ENCODE measurements around the gene EPS8. TPM values are rescaled to one million over a fixed set of nuclear protein-coding genes. Genes with fewer than 3 reads are reported as not detected.
"Not testable (repeated sequence)": the region's sequence is repeated elsewhere in the genome, so short reads cannot be mapped to it uniquely, and the experiment has no call there.

The EPS8 gene
- total RNA-seq, 1 experiment from 2014 or later: 14.3 TPM

DNA sequence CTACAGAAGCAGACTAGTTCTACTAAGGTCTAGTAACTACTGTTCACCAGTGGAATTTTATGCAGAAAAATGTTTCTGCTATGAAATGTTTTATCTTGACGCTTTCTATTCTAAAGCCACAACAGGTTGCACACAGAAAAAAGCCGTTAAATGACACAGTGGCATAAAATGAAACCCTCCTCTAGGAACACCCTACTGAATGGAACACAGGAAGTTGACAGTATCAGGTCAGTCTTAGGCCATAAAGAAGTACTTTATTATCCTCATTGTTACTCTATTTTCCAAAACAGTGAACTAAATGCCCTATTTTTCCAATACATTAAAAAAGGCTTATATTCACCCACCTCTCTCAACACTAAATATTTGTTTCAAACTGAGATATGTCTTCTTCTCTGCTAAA lies 21.9 kb downstream of the EPS8 start:
- DNase-seq (ENCODE audit: extremely low read depth, low read depth): no peak

DNA sequence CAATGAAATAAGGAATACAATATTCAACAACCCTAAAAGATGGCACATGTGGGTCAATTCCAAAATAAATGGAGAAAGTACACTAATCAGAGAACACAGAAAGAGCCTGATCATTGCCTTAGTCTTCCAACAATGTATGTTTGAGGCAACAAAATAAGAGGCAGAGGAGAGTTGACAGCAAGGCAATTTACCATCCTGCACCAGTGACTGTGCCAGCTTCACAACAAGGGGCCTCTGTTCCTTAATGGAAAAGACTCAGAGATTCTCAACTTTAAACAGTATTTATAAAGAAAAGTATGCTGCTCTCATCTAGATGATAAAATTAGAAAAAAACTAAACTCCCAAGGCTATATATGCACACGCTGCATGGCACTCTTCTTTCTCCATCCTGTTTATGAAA lies 25.9 kb downstream of the EPS8 start:
- no peak for DNase-seq (ENCODE audit: extremely low read depth, low read depth)

DNA sequence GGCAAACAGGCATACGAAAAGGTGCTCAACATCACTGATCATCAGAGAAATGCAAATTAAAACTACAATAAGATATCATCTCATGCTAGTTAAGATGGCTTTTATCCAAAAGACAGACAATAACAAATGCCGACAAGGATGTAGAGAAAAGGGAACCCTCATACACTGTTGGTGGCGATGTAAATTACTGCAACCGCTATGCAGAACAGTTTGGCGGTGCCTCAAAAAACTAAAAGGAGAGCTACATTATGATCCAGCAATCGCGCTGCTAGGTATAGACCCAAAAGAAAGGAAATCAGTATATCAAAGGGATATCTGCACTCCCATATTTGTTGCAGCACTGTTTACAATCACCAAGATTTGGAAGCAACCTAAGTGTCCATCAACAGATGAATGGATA lies 27.0 kb downstream of the EPS8 start:
- DNase-seq (ENCODE audit: extremely low read depth, low read depth): not testable (repeated sequence)

DNA sequence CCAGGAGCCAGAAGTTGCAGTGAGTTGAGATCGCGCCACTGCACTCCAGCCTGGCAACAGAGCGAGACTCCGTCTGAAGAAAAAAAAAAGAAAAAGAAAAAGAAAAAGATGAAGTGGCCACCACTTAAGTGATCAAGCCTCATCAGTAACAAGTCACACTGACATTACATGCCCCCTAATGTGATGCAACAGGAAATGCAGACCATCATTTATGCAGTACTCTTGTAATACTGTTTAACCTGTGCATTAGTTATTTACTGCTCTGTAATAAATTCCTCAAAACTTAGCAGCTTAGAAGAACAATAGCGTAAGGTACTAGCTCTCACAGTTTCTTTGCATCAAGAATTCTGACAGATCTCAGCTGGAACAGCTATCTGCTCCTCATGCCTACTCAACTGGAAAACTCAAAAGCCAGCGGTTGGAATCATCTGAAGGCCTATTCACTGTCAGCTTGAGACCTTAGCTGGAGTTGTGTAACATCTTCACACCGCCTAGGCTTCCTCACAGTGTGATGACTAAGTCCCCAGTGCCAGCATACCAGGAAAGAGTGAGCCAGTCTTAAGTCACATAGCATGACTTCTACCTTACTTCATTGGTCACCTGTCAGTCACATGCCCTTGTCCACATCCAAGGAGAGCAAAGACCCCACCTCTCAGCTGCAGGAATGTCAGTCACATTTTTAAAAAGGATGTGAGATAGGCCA lies 31.5 kb downstream of the EPS8 start:
- DNase-seq (ENCODE audit: extremely low read depth, low read depth): peak; percentile 22

DNA sequence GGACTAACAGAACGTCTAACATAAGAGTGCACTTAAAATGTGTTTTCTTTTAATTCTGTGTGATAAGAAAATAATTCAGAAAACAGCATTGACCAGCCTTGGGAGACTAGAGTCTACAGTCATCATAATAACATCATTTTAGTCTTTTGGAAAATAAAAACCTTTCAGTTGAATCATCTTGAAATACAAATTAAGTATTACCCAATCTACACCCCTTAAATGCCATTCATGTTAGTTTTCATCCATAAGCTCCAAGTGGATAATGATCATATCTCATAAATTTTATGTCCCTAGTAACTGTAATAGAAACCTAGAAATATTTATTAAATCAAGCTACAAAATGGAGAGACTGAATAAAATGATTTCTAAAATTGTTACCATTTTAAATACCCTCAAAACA lies 32.4 kb downstream of the EPS8 start:
- no peak for DNase-seq (ENCODE audit: extremely low read depth, low read depth)

DNA sequence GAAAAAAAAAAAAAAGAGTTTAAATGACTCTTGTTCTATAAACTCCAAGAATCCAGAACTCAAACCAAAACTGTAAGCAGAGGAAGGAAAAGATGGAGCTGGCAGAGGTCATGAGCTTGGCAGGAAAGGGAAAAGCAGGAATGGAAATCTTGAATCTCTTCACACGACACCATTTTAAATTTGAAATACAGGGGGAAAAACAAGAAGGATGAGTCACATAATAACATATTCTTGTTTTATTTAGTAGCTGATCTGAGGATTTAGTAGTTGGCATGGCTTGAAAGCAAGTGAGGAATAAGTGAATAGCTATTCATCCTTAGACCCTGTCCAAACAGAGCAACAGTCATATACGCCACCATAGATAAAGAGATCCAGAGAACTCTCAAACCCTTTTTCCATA lies 35.0 kb downstream of the EPS8 start:
- no peak for DNase-seq (ENCODE audit: extremely low read depth, low read depth)

DNA sequence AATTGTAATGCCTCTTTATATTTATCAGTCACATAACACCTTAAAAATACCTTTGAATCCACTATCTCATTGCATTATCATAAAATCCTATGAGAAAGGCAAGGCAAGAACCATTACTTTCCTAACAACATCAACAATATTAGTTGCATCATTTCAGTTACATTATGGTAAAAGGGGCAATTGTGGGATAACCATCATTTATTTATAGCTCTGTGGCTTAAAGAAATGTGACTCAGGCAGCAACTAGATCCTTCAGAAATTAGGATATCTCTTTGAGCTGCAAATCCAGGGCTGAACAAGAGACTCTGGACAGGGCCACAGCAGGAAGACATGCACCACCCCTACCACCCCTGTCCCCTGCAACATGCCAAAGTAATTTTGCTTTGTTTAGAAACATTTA lies 36.4 kb downstream of the EPS8 start:
- DNase-seq (ENCODE audit: extremely low read depth, low read depth): no peak

DNA sequence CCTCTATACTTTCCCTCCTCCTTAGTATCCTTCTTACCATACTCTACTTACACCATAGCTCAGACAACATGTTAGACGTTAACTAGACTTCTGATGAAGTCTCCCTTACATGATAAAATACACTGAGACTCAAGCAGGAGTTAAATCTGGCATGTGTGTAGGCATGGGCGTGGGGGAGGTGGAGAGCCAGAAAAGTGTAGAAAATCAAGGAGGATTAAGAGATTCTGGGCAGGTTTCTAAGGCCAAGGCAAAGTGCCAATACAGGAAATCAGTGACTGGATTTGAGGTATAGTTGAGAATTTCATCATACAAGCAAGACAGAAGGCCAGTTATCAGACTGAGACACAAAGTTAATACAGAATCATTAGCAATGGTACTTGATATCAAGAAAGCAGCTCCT lies 37.4 kb downstream of the EPS8 start:
- no peak for DNase-seq (ENCODE audit: extremely low read depth, low read depth)

DNA sequence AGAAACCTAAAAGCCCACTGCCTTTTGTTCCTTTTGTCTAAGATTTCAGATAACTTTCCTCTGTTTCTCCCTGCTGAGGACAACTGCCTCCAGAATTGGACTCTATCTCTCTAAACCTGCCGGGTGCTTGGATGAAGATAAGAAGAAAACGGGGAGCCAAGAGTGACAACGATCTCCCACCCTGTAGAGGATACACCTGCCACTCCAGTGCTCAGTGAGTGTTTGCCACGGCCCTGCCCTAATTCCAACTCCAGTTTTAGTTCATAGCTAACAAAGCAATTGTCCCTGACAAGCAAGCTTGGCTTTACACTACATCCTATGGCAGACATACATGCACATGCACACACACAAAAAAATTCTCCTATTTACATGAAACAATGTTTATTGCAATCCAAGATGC lies 39.3 kb downstream of the EPS8 start:
- no peak for DNase-seq (ENCODE audit: extremely low read depth, low read depth)

DNA sequence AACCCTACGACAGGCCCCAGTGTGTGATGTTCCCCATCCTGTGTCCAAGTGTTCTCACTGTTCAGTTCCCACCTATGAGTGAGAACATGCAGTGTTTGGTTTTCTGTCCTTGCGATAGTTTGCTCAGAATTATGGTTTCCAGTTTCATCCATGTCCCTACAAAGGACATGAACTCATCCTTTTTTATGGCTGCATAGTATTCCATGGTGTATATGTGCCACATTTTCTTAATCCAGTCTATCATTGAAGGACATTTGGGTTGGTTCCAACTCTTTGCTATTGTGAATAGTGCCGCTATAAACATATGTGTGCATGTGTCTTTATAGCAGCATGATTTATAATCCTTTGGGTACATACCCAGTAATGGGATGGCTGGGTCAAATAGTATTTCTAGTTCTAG lies 47.3 kb downstream of the EPS8 start:
- DNase-seq (ENCODE audit: extremely low read depth, low read depth): not testable (repeated sequence)

DNA sequence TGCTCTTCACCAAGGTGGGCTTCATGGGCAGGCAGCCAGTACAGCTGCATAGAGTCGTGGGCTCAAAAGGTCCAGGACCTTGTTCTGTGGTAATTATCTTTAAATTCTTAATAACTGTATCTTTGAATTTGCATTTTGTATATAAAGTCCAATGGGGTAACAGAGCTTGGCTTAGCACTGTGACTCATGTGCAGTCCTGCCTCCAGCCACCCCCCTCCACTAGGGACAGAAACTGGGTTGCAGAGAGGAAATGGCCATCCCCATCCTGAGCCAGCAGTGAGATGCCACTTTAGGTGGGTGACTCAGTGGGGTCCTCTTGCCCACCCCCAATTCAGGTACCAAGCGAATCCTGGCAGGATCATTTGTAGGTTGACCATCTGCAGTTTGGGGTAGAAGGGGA lies 48.1 kb downstream of the EPS8 start:
- DNase-seq (ENCODE audit: extremely low read depth, low read depth): no peak

DNA sequence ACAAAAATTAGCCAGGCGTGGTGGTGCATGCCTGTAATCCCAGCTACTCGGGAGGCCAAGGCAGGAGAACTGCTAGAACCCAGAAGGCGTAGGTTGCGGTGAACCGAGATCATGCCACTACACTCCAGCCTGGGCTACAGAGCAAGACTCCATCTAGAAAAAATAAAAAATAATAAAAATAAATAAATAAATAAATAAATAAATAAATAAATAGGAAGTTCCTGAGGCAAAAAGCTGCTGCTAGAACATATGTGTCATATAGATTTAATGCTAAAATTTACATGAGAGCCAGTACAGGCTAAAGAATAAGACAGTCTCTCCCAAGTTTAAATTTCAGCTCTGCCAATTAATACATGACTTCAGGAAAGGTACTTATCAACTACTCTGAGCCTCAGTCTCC lies 48.8 kb downstream of the EPS8 start:
- DNase-seq (ENCODE audit: extremely low read depth, low read depth): not testable (repeated sequence)

DNA sequence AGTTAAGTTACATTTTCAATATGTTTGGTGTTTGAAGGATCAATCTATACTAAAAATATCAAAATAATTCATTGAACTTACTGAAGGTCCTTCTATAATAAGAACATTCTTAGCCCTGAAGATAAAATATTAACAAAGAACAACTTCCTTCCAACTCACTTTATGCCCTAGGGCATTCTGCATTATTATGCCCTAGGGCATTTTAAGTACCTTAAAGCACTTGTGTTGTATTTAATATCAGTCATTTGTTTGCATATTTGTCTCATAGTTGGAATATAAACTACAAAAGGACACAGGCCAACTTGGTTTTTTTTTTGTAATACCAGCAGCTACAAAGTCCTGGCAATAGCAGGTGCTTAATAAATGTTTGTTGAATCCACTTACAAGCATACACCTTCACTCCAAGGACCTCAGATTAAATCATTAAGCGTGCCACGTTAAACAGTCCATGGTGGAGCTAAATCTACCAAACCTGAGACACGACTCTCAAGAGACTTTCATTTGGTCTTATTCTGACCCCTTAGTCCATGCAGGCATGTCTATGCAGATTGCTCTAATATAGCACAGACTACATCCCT lies 50.7 kb downstream of the EPS8 start:
- DNase-seq (ENCODE audit: extremely low read depth, low read depth): no peak

DNA sequence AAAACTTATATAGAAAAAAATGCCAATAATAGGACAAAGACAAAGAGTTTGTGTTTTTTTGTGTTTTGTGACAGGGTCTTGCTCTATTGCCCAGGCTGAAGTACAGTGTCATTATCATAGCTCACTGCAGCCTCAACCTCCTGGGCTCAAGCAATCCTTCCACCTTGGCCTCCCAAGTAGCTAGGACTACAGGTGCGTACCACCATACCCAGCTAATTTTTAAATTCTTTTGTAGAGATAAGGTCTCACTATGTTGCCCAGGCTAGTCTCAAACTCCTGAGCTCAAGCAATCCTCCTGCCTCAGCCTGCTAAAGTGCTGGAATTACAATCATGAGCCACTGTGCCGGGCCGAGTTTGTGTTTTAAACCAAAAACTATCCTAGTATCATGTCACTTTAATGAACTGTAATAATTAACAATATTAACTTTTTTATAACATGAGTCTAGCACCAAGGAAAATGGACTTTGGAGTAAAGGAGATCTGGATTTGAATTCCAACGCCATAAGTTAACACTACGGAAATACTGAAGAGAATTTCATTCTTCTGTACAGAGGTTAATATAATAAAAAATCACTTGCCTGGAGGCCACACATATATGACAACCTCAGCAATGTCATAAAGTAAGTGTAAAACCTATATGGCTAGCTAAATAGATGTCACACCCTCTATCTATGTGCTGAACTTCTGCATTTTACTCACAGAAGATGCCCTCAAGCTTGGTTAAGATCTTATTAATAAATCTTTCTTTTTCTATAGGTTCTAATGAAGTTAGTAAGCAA lies 53.2 kb downstream of the EPS8 start:
- DNase-seq (ENCODE audit: extremely low read depth, low read depth): no peak

DNA sequence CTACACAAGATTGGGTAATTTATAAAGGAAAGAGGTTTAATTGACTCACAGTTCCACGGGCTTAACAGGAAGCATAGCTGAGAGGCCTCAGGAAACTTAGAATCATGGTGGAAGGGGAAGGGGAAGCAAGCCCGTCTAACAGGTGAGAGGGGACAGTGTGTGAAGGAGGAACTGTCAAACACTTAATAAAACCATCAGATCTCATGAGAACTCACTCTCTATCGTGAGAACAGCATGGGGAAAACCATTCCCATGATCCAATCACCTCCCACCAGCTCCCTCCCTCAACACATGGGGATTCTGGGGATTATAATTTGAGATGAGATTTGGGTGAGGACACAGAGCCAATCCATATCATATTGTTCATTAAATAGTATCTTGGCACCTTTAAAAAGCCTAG lies 56.1 kb downstream of the EPS8 start:
- DNase-seq (ENCODE audit: extremely low read depth, low read depth): no peak

DNA sequence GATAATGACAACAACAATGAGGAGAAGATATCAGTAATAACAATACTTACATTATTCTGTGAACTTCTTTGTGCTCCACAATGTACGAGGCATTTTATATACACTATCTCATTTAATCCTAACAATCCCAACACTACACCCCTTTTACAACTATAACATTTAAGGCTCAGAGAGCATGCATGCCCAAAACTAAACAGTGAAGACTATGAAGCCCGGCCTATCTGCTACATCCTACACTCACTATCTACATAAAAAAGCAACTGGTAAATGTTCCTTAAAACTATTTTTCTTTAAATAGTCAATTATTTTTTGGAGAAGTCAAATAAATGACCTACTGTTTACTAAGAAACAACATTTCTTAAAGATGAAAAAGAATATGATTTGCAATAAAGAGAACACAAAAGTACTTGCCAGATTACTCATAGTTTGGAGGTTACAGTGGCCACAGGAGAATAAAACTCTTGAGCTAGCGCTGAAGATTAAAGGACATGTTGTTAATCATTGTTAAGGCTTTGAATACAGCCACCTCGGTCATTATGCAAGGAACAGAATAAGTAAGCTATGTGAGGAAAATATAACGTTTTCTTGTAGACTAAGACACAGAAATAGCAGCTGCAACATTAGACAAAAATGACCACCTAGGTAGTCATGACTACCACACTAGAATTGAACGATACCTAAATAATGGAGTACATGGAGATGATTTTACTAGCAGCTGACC lies 56.7 kb downstream of the EPS8 start:
- DNase-seq (ENCODE audit: extremely low read depth, low read depth): no peak

DNA sequence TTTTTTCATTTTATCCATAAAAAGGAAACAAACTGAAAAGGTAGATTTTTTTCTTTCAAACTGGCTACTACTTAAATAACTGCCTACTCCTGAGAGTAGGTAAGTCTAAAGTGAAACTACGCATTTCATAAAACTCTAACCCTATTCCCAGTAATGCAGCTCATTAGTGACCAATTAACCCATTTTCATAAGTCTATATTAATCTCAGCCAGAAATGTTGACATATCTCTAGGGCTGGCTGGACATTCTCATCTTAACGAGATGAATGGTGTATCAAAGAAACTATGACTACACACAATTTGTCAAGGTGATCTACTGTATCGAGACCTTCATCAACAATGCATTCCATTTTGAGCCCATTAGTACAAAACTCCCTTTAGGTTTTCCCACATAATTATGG lies 57.2 kb downstream of the EPS8 start:
- no peak for DNase-seq (ENCODE audit: extremely low read depth, low read depth)

DNA sequence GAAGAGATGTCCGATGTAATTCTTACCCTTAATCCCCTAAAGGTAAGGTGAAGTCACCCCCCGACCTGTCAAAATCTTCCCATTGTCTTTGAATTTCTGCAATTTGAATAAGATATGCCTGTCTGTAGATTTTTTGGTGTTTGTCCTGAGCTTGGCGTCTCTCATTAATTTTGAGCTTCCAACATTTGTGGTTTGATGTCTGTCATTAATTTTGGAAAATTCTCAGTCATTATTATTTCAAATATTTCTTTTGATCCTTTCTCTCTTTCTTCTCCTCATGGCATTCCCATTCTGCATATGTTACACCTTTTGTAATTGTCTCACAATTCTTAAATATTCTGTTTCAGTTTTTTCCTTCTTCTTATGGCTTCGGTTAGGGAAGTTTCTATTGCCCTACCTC lies 60.1 kb downstream of the EPS8 start:
- DNase-seq (ENCODE audit: extremely low read depth, low read depth): no peak

DNA sequence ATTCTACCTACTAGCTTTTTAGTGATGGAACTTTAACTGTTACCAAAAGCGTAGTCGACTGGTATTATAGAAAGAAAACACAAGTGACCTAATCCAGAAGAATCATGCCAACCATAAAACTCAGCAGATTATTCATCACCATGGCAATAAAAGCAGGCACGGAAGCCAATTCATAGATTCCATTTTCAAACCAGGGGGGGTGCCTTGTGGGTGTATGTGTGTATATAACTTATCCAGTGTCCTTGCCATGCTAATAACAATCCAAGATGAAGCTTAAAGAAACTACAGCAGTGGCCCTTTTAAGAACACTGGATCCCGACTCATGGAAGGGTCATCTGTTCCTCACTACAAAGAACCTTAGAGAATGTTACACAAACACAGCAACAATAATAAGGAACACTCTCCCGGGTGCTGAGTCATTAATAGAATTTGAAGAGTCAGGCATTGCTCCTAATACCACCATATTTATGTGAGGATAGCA lies 61.0 kb downstream of the EPS8 start:
- DNase-seq (ENCODE audit: extremely low read depth, low read depth): no peak

DNA sequence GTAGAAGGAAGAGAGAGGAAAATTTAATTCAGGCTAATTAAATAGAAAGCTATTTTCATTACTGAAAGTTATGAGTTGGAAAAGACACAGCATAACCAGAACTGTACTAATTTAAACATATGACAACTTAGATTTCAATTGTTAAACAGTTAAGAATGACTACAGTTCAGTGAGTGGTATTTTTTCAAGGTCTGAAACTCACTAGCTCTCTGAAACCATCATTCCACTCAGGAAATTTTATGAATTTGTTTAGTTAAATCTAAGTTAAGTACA lies 62.4 kb downstream of the EPS8 start:
- no peak for DNase-seq (ENCODE audit: extremely low read depth, low read depth)

DNA sequence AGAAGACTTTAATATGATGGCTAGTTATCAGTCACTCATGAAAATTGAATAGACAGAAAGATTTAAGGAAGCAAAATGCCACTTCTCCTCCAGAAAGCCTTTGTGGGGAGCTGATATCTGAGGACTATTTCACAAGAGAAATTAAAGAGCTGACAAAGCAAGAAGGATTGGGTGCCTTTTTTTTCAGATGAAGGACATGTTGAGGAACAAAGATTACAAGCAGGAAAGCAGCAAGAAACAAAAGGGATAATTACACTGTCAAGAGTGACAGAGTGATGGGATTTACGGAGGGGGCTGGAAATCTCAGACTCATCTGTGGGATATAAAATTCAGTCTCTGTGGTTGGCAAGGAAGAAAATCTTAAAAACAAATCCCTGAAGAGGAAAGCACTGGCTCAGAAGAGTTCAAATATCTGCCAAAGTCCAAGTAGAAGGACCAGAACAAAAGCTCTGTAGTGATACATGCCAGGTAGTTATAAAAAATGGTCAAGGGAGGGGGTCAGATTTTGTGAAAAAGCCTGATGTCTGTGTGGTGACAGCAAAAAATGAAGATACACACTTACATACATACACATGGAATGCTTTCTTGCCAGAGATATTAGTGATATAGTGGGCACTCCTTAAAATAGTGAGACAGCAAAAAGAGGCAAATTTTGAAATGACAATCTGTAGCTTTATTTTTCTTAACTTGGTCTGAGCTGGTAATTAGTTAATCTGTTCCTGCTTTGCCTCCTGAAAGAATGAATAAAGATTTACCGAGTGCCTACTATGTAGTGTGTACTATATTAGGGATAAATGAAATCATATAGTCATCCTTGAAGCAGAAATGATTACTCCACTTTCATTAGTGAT lies 62.9 kb downstream of the EPS8 start:
- no peak for DNase-seq (ENCODE audit: extremely low read depth, low read depth)

Measured in NCI-H460 (cell line).